CD4-positive, CD25-positive, alpha-beta regulatory T cell (primary cell): ENCODE measurements around the gene KRTAP10-12. TPM values are rescaled to one million over a fixed set of nuclear protein-coding genes. Genes with fewer than 3 reads are reported as not detected.

ENCODE experiments used
- ATAC-seq, 2 donors: fragments of 150-1000 bp; cut with Tn5 transposase; one replicate each; pipeline ENCODE4 v1.10.0; 2021; ENCODE audit warnings: low read depth in 2 of 2, moderate number of reproducible peaks in 2 of 2, moderate library complexity in 1 of 2
- DNase-seq, 3 donors: peaks; one replicate each; pipeline versions ENCODE4 v3.0.0 to v3.0.0-alpha.2; 2012 to 2022; ENCODE audit warnings: mixed read lengths in 1 of 3
- H3K27ac ChIP-seq: one replicate; pipeline ENCODE4 v1.7.0; 2013; ENCODE audit warnings: mild to moderate bottlenecking, low read length; ENCODE audit not compliant: insufficient read depth, poor library complexity, severe bottlenecking
- H3K27me3 ChIP-seq: one replicate; pipeline ENCODE4 v1.7.0; 2013; ENCODE audit warnings: low read length; ENCODE audit not compliant: control insufficient read depth, insufficient read depth
- H3K36me3 ChIP-seq: one replicate; pipeline ENCODE4 v1.7.0; 2013; ENCODE audit warnings: mild to moderate bottlenecking, low read length, moderate library complexity; ENCODE audit not compliant: control insufficient read depth, insufficient read depth
- H3K4me1 ChIP-seq: 2 replicates; pipeline ENCODE4 v1.7.0; 2013; ENCODE audit warnings: mild to moderate bottlenecking, low read length; ENCODE audit not compliant: insufficient read depth, control insufficient read depth, poor library complexity, severe bottlenecking
- H3K4me3 ChIP-seq: one replicate; pipeline ENCODE4 v1.7.0; 2013; ENCODE audit warnings: low read depth, mild to moderate bottlenecking, low read length, moderate library complexity
- H3K9me3 ChIP-seq, 2 experiments: 1 replicate in 1 of 2; 2 replicates in 1 of 2; pipeline ENCODE4 v1.7.0; 2013; ENCODE audit warnings: low read length in 2 of 2, mild to moderate bottlenecking in 1 of 2, moderate library complexity in 1 of 2; ENCODE audit not compliant: control insufficient read depth in 2 of 2
- H3K27ac Mint-ChIP-seq, 3 donors: one replicate each; pipeline ENCODE4 v1.8.0; 2020 to 2022; ENCODE audit warnings: mild to moderate bottlenecking in 3 of 3, mixed read lengths in 3 of 3, moderate library complexity in 2 of 3
- H3K27me3 Mint-ChIP-seq: one replicate; pipeline ENCODE4 v1.8.0; 2022; ENCODE audit warnings: mild to moderate bottlenecking, mixed read lengths
- H3K36me3 Mint-ChIP-seq: one replicate; pipeline ENCODE4 v1.8.0; 2020; ENCODE audit warnings: mixed read lengths
- H3K4me1 Mint-ChIP-seq, 4 donors: one replicate each; pipeline ENCODE4 v1.8.0; 2020 to 2022; ENCODE audit warnings: mixed read lengths in 4 of 4, mild to moderate bottlenecking in 1 of 4
- H3K4me3 Mint-ChIP-seq, 4 donors: one replicate each; pipeline ENCODE4 v1.8.0; 2020 to 2022; ENCODE audit warnings: mild to moderate bottlenecking in 4 of 4, mixed read lengths in 4 of 4, moderate library complexity in 3 of 4
- H3K9me3 Mint-ChIP-seq, 7 donors: one replicate each; pipeline ENCODE4 v1.8.0; 2020 to 2022; ENCODE audit warnings: mixed read lengths in 7 of 7, mild to moderate bottlenecking in 3 of 7, moderate library complexity in 2 of 7
- polyA plus RNA-seq, 4 donors: library from polyadenylated mRNA; unstranded; fragments of 300-500 nt; fragmentation: Illumina TruSeq; gene quantifications; one replicate each; pipeline ENCODE4 v1.2.3, GENCODE V29; 2021
- total RNA-seq: library from RNA; stranded (reverse); gene quantifications from one replicate; pipeline ENCODE4 v1.2.3, GENCODE V29; 2022

KRTAP10-12 gene
- total and polyA plus RNA-seq, 5 donors from 2014 or later: not detected

GRCh38 chr21:44711327-44712202 is 14.6 kb downstream of the KRTAP10-12 start, which contains the start of gene TSPEAR:
Gene TSPEAR, minus strand, starts transcription at chr21:44711572. Its CDS starts 58 bp downstream, at chr21:44711514.
- no peak for DNase-seq

GRCh38 chr21:44712203-44713028 is 15.4 kb downstream of the KRTAP10-12 start:
- H3K4me3 Mint-ChIP-seq: no peak overlapping the region
- no peak overlapping the region for H3K27ac Mint-ChIP-seq
- no peaks in the 10 kb centered on the region for H3K9me3 ChIP-seq
- H3K9me3 Mint-ChIP-seq: peaks cover 0 to 8% (median 3%) of the 10 kb centered on the region in 7 donors
- no peak overlapping the region for H3K4me3 ChIP-seq
- no peaks in the 10 kb centered on the region for H3K4me1 ChIP-seq
- H3K36me3 Mint-ChIP-seq: no peaks in the 10 kb centered on the region
- no peak overlapping the region for H3K27ac ChIP-seq
- H3K36me3 ChIP-seq: no peaks in the 10 kb centered on the region
- ATAC-seq (no peak), DNase-seq (no peak)
- H3K27me3 ChIP-seq: peaks cover 18% of the 10 kb centered on the region
- H3K27me3 Mint-ChIP-seq: peaks cover 88% of the 10 kb centered on the region
- peaks cover 0 to 19% (median 11%) of the 10 kb centered on the region in 4 donors for H3K4me1 Mint-ChIP-seq

More at GRCh38 chr21:44711327-44712202, 14.6 kb downstream of the KRTAP10-12 start, which contains the start of gene TSPEAR:
- Histone ChIP-seq H3K36me3 (no peaks in the 10 kb centered on the region), H3K4me1 (no peaks in the 10 kb centered on the region), H3K27ac (no peak within 1 kb of the TSS), H3K4me3 (no peak within 1 kb of the TSS), H3K9me3 (peaks cover 0 to 3% of the 10 kb centered on the region in 2 experiments), H3K27me3 (peaks cover 18% of the 10 kb centered on the region)
- H3K27ac Mint-ChIP-seq: no peak within 1 kb of the TSS
- H3K27me3 Mint-ChIP-seq: peaks cover 89% of the 10 kb centered on the region
- H3K36me3 Mint-ChIP-seq: no peaks in the 10 kb centered on the region
- peaks cover 0 to 8% (median 3%) of the 10 kb centered on the region in 7 donors for H3K9me3 Mint-ChIP-seq
- ATAC-seq: no peak
- H3K4me1 Mint-ChIP-seq: peaks cover 0 to 19% (median 11%) of the 10 kb centered on the region in 4 donors
- H3K4me3 Mint-ChIP-seq: peak within 1 kb of the TSS in 3 of 4 donors; percentile 17 to 33 (median 24)

- Mint-ChIP-seq H3K36me3 (no peaks in the 10 kb centered on the region), H3K4me3 (no peak overlapping the region), H3K27me3 (peaks cover 88% of the 10 kb centered on the region), H3K9me3 (peaks cover 0 to 8% (median 3%) of the 10 kb centered on the region in 7 donors), H3K4me1 (peaks cover 0 to 19% (median 11%) of the 10 kb centered on the region in 4 donors), H3K27ac (no peak overlapping the region)
- no peaks in the 10 kb centered on the region for H3K4me1 ChIP-seq
- ATAC-seq (no peak), DNase-seq (no peak)
- H3K27ac ChIP-seq: no peak overlapping the region
- H3K9me3 ChIP-seq: no peaks in the 10 kb centered on the region
- no peak overlapping the region for H3K4me3 ChIP-seq
- no peaks in the 10 kb centered on the region for H3K36me3 ChIP-seq
- H3K27me3 ChIP-seq: peaks cover 15% of the 10 kb centered on the region
Observed at GRCh38 chr21:44713130-44713529, 16.2 kb downstream of the KRTAP10-12 start.

GRCh38 chr21:44713846-44714245 is 16.9 kb downstream of the KRTAP10-12 start:
- Mint-ChIP-seq H3K4me3 (no peak overlapping the region), H3K4me1 (peaks cover 0 to 19% (median 11%) of the 10 kb centered on the region in 4 donors), H3K9me3 (peaks cover 0 to 8% (median 3%) of the 10 kb centered on the region in 7 donors), H3K36me3 (no peaks in the 10 kb centered on the region), H3K27ac (no peak overlapping the region), H3K27me3 (peaks cover 86% of the 10 kb centered on the region)
- H3K4me3 ChIP-seq: no peak overlapping the region
- DNase-seq (no peak), ATAC-seq (no peak)
- H3K9me3 ChIP-seq: no peaks in the 10 kb centered on the region
- H3K36me3 ChIP-seq: no peaks in the 10 kb centered on the region
- H3K27ac ChIP-seq: no peak overlapping the region
- no peaks in the 10 kb centered on the region for H3K4me1 ChIP-seq
- H3K27me3 ChIP-seq: peaks cover 21% of the 10 kb centered on the region

- H3K4me1 Mint-ChIP-seq: peaks cover 0 to 11% (median 8%) of the 10 kb centered on the region in 4 donors
- Histone ChIP-seq H3K36me3 (no peaks in the 10 kb centered on the region), H3K27ac (no peak overlapping the region), H3K4me1 (no peaks in the 10 kb centered on the region), H3K9me3 (no peaks in the 10 kb centered on the region), H3K27me3 (peaks cover 23% of the 10 kb centered on the region), H3K4me3 (no peak overlapping the region)
- H3K27ac Mint-ChIP-seq: no peak overlapping the region
- H3K9me3 Mint-ChIP-seq: peaks cover 0 to 8% (median 2%) of the 10 kb centered on the region in 7 donors
- no peak overlapping the region for H3K4me3 Mint-ChIP-seq
- ATAC-seq: no peak
- no peak for DNase-seq
- peaks cover 84% of the 10 kb centered on the region for H3K27me3 Mint-ChIP-seq
- H3K36me3 Mint-ChIP-seq: no peaks in the 10 kb centered on the region
Observed at GRCh38 chr21:44714905-44715304, 17.9 kb downstream of the KRTAP10-12 start.

- ATAC-seq: no peak
- H3K27me3 ChIP-seq: peaks cover 30% of the 10 kb centered on the region
- no peaks in the 10 kb centered on the region for H3K9me3 ChIP-seq
- Mint-ChIP-seq H3K36me3 (no peaks in the 10 kb centered on the region), H3K27ac (no peak overlapping the region), H3K4me3 (no peak overlapping the region), H3K4me1 (peaks cover 0 to 11% (median 3%) of the 10 kb centered on the region in 4 donors), H3K27me3 (peaks cover 87% of the 10 kb centered on the region), H3K9me3 (peaks cover 0 to 8% (median 0%) of the 10 kb centered on the region in 7 donors)
- no peak overlapping the region for H3K4me3 ChIP-seq
- H3K4me1 ChIP-seq: no peaks in the 10 kb centered on the region
- H3K27ac ChIP-seq: no peak overlapping the region
- no peaks in the 10 kb centered on the region for H3K36me3 ChIP-seq
- DNase-seq: no peak
Observed at GRCh38 chr21:44716984-44717383, 20.0 kb downstream of the KRTAP10-12 start.

GRCh38 chr21:44718093-44718492 is 21.1 kb downstream of the KRTAP10-12 start:
- Histone ChIP-seq H3K27me3 (peaks cover 30% of the 10 kb centered on the region), H3K36me3 (no peaks in the 10 kb centered on the region), H3K27ac (no peak overlapping the region), H3K4me1 (peaks cover 3% of the 10 kb centered on the region), H3K4me3 (no peak overlapping the region), H3K9me3 (no peaks in the 10 kb centered on the region)
- Mint-ChIP-seq H3K36me3 (no peaks in the 10 kb centered on the region), H3K27ac (no peak overlapping the region), H3K27me3 (peaks cover 88% of the 10 kb centered on the region), H3K4me3 (no peak overlapping the region), H3K4me1 (peaks cover 0 to 13% (median 10%) of the 10 kb centered on the region in 4 donors), H3K9me3 (peaks cover 0 to 6% (median 1%) of the 10 kb centered on the region in 7 donors)
- ATAC-seq: no peak
- DNase-seq: no peak
